Gastrocnemius medialis (tissue), 4 donors: ENCODE data around the gene ZCCHC24.

Source experiments
- POLR2A ChIP-seq, 2 donors: fragments of 450-650 bp; IDR thresholded peaks; one replicate each; pipeline ENCODE4 v1.6.1; 2017; ENCODE audit warnings: antibody characterized with exemption in 2 of 2, mild to moderate bottlenecking in 2 of 2, moderate library complexity in 2 of 2
- TF ChIP-seq, protein P1 (sequence below), 5 experiments: fragments of 450-650 bp in 3 of 5; fragments of 200-600 bp in 2 of 5; sonication (generic) in 2 of 5; IDR thresholded peaks in 4 of 5; conservative IDR thresholded peaks in 1 of 5; 1 replicate in 4 of 5; 2 replicates in 1 of 5; pipeline ENCODE4 v1.5.1; 2016 to 2019; ENCODE audit warnings: antibody characterized with exemption in 5 of 5, mild to moderate bottlenecking in 3 of 5, moderate library complexity in 3 of 5

DNA sequence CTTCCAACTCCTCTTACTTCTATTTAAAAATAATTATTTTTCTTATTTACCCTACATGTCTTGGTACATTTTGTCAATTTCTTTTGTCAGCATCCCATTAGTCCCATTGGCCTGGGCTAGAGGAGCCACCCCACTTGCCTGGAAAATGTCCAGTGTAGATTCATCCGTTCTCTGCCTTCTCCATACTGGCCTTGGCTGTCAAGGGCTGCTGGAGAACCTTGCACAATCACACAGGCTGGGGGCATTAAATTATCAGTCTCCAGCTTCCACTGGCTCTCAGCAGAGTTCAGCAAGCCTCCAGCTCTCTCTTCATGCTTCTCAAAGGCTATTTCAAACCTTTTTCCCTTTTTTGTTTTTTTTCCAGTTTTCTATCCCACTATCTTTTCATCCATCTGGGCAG, 13.8 kb upstream of the ZCCHC24 start:
- TF ChIP-seq, protein P1, sequence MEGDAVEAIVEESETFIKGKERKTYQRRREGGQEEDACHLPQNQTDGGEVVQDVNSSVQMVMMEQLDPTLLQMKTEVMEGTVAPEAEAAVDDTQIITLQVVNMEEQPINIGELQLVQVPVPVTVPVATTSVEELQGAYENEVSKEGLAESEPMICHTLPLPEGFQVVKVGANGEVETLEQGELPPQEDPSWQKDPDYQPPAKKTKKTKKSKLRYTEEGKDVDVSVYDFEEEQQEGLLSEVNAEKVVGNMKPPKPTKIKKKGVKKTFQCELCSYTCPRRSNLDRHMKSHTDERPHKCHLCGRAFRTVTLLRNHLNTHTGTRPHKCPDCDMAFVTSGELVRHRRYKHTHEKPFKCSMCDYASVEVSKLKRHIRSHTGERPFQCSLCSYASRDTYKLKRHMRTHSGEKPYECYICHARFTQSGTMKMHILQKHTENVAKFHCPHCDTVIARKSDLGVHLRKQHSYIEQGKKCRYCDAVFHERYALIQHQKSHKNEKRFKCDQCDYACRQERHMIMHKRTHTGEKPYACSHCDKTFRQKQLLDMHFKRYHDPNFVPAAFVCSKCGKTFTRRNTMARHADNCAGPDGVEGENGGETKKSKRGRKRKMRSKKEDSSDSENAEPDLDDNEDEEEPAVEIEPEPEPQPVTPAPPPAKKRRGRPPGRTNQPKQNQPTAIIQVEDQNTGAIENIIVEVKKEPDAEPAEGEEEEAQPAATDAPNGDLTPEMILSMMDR (IDR thresholded peaks at IDR 0.05 in 4 of 5, conservative IDR thresholded peaks at IDR 0.05 in 1 of 5), result no peak
- no peak for TF ChIP-seq POLR2A (IDR thresholded peaks at IDR 0.05)
